GM21786 (cell line): ENCODE results near the gene CPA5.

Experiments used
- ATAC-seq: cut with Tn5 transposase; IDR thresholded peaks from one replicate; pipeline ENCODE4 v1.9.1; 2021; ENCODE audit not compliant: unreplicated experiment

CPA5 gene

DNA sequence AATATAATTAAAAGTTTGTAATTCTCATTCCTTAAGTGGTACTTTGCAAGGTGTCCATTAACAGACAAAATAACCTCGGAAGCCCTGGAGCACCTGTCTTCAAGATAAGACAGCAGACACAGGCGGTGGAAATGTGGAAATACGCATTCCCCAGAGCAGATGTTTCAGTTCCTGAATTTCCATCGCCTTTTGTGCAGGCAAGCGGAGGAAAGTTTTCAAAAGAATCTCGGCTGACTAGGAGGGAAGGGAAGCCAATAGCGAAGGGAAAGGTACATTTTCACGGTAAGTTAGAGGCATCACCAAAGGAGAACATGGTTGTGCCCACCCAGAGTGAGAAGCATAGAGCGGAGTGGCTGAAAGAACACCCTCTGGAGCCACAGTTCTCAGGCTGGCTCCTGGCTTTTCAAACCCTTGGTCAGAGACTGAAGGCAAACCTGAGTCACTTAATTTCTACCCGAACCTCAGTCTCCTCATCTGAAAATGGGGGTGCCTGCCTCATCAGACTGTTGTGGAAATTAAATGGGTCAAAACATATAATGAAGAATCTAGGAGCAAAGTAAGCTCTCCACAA is 49.3 kb downstream of the CPA5 start:
- ATAC-seq = no peak

GRCh38 chr7:130394421-130395195 is 50.0 kb downstream of the CPA5 start:
- ATAC-seq = no peak

- no peak for ATAC-seq
These were observed 50.8 kb downstream of the CPA5 start for GRCh38 chr7:130395421-130395820.

GRCh38 chr7:130396109-130396508 is 51.5 kb downstream of the CPA5 start:
- ATAC-seq = no peak

DNA sequence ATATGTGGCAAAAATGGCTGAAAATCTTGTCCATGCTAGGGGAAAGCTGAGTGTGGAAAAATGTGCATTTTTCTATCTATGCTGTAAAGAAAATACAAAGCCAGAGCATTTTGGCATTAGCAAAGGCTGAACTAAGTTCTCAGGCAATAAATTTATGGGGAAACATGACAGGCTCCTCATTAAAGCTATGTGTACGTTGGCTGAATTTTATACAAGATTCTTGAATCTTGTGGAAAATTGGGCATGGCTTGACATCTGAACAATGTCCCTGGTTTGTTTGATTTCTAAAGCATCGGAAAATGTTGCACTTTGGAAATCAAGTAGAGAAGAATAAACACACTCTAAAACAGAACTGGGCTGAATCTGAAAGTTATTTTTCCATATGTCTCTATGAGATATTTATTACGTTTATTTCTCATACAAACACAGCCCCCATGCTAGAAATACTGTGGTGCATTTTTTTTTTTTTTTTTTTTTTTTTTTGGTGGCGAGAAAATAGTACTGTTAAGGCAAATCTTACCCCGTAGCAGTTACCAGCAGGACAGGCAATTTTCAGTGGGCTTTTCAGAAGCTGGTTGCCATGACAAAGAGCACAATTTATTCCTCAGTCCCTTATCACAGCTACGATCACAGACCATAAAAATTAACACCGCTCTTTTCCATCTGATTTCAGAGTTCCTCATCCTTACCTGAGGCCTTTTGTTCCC is 52.6 kb downstream of the CPA5 start:
- no peak for ATAC-seq

DNA sequence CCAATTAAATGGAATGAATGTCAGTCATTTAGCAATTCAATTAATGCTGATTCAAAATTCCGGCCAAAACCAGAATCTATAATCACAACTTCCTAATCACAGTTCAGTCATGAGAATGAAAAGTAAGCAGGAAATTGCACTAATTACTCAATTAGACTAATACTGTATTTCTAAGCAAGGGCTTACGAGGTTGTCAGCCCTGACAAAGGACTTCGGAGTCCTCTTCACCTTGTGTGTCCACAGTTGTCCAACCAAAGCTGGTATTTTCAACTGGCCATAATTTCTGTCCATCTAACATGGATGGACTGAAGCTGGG is 53.1 kb downstream of the CPA5 start:
- no peak for ATAC-seq

- ATAC-seq = no peak
These were observed 54.0 kb downstream of the CPA5 start for GRCh38 chr7:130398526-130399090.

DNA sequence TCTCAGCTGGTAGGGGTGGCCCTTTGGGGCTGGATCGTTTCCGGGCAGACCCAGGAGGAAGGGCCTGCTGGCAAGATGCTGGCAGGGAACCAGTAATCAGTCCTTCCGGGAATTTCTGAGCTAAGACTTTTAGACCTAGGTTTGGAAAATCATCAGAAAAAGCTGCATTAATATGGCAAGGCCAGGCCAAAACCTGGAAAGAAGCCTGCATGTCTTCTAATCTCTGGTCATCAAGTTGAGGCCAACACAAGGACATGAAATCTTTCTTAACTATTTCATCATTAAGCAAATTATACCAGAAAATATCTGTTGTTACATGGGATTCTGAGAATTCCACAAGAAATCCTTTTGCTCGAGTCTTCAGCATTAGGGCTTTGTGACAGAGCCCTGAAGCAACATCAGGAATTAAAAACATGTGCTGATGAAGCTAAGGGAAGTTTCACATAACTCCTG is 55.5 kb downstream of the CPA5 start:
- ATAC-seq = no peak

DNA sequence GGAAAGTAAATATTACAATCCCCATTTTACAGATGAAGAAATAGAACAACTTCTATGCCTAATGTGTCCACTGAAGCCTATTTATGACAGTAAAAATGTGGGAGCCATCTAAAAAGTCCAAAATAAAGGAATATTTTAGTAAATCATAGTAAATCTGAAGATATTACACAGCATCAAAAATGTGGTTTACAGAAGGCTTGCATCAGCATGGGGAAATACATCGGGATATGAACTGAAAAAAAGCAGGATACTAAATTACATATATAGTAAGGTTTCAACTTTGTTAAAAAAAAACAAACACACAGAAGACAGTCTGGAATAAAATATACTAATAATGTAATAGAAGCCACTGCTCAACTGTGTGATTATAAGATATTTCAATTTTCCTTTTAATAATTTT is 56.5 kb downstream of the CPA5 start:
- ATAC-seq = no peak

GRCh38 chr7:130401578-130401977 is 57.0 kb downstream of the CPA5 start:
- ATAC-seq = no peak

- ATAC-seq = no peak
These were observed 60.4 kb downstream of the CPA5 start for GRCh38 chr7:130405003-130405402.

DNA sequence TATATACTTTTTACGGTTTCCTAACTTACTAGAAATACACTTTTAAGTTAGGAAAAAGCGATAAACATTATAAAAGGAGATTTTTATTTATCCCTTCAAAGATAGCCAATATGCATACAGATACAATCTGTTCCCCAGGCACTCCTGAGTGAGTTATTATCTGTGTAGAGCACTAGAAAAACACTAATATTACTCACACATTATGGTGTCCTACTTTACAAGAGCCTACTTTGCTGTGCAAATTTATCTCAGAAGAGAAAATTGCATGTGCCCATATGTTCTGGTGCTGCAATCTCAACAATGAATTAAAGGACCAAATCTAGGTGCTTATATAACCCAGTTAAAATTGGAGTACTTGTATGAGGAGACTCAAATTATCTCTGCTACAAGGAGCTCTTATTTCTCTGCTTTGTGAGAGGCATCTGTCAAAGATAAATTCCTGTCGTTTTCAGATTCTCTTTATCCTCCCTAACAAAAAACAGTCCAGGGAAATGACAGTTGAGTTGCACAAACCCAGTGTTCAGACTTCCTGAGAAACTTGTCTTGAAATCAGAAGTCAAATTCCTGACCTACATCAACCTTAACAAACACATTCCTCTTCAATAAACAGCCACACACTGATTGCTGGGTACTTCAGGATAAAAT is 64.6 kb downstream of the CPA5 start:
- no peak for ATAC-seq

DNA sequence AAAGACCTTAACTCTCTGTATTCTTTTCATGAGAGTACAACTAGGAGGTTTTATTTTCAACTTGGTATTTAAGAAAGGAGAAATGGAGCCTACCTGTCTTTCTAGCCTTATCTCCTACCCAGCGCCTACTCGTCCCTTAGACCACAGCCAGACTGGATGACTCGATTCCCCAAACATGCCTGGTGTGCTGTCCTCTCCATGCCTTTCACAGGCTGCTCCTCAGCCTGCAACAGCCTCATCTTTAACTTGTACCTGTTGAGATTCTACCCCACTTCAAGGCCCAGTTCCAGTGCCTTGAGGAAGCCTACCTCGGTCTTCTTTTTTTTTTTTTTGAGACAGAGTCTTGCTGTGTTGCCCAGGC is 65.1 kb downstream of the CPA5 start:
- ATAC-seq = no peak

DNA sequence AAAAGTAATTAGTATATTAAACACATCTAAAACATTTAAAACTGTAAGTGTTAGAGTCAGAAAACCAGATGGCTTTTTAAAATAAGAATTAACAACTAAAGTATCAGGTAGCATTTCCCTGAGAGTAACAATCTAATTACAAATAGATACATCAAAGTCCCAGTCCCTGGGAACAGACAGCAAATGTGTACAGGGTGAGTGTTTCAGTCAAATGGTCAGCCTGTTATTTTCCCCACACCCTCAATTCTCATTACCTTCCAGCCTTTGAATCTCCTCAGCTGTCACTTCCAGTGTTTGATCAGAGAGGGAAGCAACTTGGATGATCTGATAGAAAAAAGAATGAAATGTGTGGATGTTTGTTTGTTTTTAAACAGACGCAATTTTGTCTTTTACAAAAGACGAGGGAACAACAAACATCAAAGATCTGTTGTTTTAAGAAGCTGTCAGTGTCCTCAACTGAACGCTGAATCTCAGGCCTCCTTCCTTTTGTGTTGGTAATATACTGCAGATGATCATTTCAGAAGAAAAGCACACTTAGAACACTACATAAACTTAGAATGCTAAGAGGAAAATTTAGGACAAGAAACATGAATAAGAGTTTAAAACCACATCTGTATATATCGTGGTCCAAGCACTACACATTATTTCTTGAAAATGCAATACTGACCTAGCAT is 66.4 kb downstream of the CPA5 start:
- ATAC-seq = no peak

- no peak for ATAC-seq
These were observed 68.6 kb downstream of the CPA5 start for GRCh38 chr7:130413201-130413600.

- ATAC-seq = no peak
These were observed 70.4 kb downstream of the CPA5 start for GRCh38 chr7:130415006-130415405.

DNA sequence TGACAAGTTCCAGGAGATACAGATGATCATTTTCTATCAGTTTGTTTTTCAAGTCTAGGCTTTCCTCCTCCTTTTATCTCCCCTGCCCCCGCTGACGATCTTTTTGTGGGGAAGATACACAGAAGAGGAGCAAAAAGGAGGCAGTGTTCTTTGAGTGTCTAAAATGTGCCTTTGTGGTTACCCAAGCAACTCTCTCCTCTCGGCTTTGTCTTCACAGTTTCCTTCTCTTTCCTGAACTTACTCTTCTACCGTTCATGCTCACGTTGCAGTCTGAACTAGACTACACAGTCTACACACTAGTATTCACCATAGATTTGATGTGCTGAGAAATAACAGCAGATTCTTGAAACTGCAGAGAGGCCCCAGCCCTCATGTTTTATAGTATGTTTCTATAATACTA is 72.6 kb downstream of the CPA5 start:
- ATAC-seq = no peak

DNA sequence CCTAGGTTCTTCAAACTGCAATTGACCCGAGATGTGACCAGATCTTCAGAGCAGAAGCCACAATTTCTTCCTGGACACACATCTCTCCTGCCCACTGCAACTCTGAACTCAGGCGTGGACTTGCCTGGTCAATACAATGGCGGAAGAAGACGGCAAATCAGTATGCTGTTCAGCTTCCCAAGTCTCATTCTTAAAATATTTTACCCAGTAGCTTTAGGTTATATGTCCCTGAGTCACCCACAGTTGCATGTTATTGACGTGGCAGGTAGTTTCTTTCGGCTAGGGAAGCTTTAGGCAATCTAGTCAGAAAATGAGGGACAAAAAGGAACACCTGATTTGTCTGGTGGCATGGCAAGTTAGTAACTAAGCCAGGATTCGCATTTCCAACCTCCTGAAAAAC is 73.7 kb downstream of the CPA5 start:
- no peak for ATAC-seq
